PFSK-1 (cell line): ENCODE results near the gene RAB21.

ENCODE experiments used
- FOXP2 ChIP-seq: optimal IDR thresholded peaks from 2 replicates; pipeline ENCODE3; 2011; ENCODE audit warnings: borderline replicate concordance, control low read depth, inconsistent platforms; ENCODE audit not compliant: insufficient read depth; ENCODE audit errors: extremely low read length, extremely low read depth
- POLR2AphosphoS5 ChIP-seq: IDR thresholded peaks from 2 replicates; pipeline ENCODE4 v1.6.1; 2012; ENCODE audit warnings: low read depth, mild to moderate bottlenecking, control low read depth, low read length, moderate library complexity
- REST ChIP-seq, 2 experiments: IDR thresholded peaks; 2 replicates each; pipeline versions ENCODE4 v1.6.1 to v1.8.0; 2011 to 2012; ENCODE audit warnings: low read depth in 2 of 2, low read length in 2 of 2, control low read depth in 1 of 2, inconsistent platforms in 1 of 2, mild to moderate bottlenecking in 1 of 2, moderate library complexity in 1 of 2; ENCODE audit not compliant: insufficient read depth in 1 of 2
- SIN3A ChIP-seq: IDR thresholded peaks from 2 replicates; pipeline ENCODE4 v1.6.1; 2012; ENCODE audit warnings: mild to moderate bottlenecking, low read length, moderate library complexity, borderline replicate concordance; ENCODE audit not compliant: insufficient read depth
- TAF1 ChIP-seq: IDR thresholded peaks from 2 replicates; pipeline ENCODE4 v1.6.1; 2012; ENCODE audit warnings: low read length, control low read depth, borderline replicate concordance; ENCODE audit not compliant: insufficient read depth

Gene RAB21

DNA sequence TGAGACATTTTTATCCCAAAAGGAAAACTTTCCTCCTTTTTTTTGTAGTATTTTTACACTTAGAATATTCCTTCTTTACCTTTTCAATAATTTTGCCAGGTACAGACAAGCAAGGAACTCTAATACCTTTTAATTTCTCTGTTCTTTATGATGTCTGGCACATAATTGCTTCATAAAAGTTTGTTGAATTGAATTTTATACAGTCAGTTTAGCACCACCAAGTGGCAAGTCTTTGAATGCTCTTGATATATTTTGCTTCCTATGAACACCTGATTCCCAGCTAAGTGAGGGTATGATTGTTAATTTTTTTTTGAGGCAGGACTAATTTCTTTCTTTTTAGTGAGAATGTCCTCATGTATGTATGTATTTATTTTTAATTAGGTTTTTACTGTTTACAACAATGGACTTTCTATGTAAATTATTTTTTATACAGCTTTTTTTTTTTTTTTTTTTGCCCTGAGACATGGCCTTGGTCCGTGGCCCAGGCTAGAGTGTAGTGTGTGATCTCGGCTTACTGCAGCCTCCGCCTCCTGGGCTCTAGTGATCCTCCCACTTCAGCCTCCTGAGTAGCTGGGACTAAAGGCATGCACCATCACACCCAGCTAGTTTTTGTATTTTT is 91.8 kb downstream of the RAB21 start:
- TF ChIP-seq SIN3A, result no peak
- TF ChIP-seq TAF1, result no peak
- TF ChIP-seq FOXP2, result no peak
- no peak for TF ChIP-seq POLR2AphosphoS5
- TF ChIP-seq REST (IDR thresholded peaks at IDR 0.05; ENCODE audit: insufficient read depth in 1 of 2, low read depth in 2 of 2, low read length in 2 of 2), result no peak

DNA sequence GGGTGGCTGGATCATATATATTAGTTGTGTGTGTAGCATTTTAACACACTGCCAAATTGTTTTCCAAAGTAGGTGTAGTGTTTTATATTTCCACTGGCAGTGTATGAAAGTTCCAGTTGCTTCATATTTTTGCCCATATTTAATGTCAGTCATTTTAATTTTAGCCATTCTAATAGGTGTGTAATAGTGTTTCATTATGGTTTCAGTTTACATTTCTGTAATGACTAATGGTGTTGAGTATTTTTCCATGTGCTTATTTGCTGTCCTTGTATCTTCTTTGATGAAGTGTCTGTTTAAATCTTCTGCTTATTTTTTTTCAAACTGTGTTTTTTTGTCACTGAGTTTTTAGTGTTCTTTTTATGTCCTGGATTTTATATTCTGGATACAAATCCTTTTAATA is 93.5 kb downstream of the RAB21 start:
- no peak for TF ChIP-seq FOXP2
- TF ChIP-seq SIN3A, result no peak
- TF ChIP-seq REST (IDR thresholded peaks at IDR 0.05; ENCODE audit: insufficient read depth in 1 of 2, low read depth in 2 of 2, low read length in 2 of 2), result no peak
- TF ChIP-seq TAF1, result no peak
- TF ChIP-seq POLR2AphosphoS5, result no peak

GRCh38 chr12:71849109-71849851 is 94.6 kb downstream of the RAB21 start:
- TF ChIP-seq SIN3A (no peak), REST (IDR thresholded peaks at IDR 0.05; ENCODE audit: insufficient read depth in 1 of 2, low read depth in 2 of 2, low read length in 2 of 2) (no peak), TAF1 (no peak), POLR2AphosphoS5 (no peak), FOXP2 (no peak)
